ENCODE data around the gene BRAP. TPM values are rescaled to one million over a fixed set of nuclear protein-coding genes. Genes with fewer than 3 reads are reported as not detected.

The BRAP gene
- total and polyA plus RNA-seq, 10 of the 15 experiments (the other 5 are each of a cell fraction or from before 2014, with no cell fraction given), result 2.3 to 28.2 (median 17.8) TPM

DNA sequence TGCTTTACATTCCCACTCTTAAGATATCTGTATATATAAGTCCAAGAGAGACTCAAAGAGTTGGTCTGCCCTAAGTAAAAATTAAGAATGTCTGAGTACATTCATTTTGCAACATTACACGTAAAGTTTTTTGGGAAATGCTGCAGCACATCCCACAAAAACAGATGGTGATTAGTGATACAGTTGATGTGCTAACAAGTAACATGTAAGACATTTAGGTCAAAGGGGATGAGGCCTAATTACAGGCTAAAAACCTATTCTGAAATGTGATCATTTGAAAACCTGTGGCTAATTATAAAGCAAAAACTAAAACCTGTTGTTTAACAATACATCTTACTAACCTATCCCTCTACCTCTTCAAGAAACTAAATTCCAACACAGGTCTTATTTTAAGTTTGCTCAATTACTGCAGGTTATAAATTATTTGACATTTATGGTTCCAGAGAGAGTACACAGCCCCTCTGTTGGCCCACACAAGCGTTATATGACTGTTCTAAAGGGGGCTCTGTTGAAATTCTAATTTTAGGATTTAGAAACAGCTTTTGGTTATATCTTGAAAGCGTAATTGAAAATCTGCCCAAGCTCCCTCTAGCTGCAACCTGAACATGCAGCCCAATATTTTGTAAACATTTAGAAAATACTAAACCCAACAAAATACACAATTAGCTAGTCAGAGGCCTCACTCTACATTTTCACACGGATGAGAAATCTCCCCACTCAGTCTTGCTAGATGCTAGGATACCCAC, 42.9 kb downstream of the BRAP start:
- H3K9me3 ChIP-seq (replicated peaks; ENCODE audit: control insufficient read depth, insufficient read depth, low read length), result no peaks in the 10 kb centered on the region
- no peak overlapping the region for H3K27ac ChIP-seq (ENCODE audit: control insufficient read depth, insufficient read depth)
- H3K9ac ChIP-seq (ENCODE audit: control insufficient read depth, insufficient read depth, low read length), result no peak overlapping the region
- no peak overlapping the region for H3K4me2 ChIP-seq (ENCODE audit: control insufficient read depth, insufficient read depth)
- no peaks in the 10 kb centered on the region for H3K79me2 ChIP-seq (ENCODE audit: control insufficient read depth, insufficient read depth, low read length)
- SMC1A ChIA-PET (ENCODE audit: uncharacterized antibody, unreplicated experiment), result no interaction called here
- intact Hi-C loops (cut with micrococcal nuclease; ENCODE audit: unreplicated experiment) (no loop called here), in situ Hi-C loops (cut with MboI) (no loop called here)
- CTCF ChIA-PET, result no interaction called here
- TF ChIP-seq POLR2A (IDR thresholded peaks at IDR 0.05; ENCODE audit: low read depth, low read length), result no peak
- TF ChIP-seq NRF1 (conservative IDR thresholded peaks at IDR 0.05; ENCODE audit: low read depth, low read length), result no peak
- no peak for TF ChIP-seq TARDBP (IDR thresholded peaks at IDR 0.05; ENCODE audit: borderline replicate concordance)
- no peak for TF ChIP-seq WRNIP1 (IDR thresholded peaks at IDR 0.05; ENCODE audit: borderline replicate concordance, low read depth, low read length)
- no peak for TF ChIP-seq SIN3A (IDR thresholded peaks at IDR 0.05; ENCODE audit: low read depth, low read length)
- TF ChIP-seq IRF4 (IDR thresholded peaks at IDR 0.05; ENCODE audit: low read depth, low read length), result no peak
- TF ChIP-seq STAT1 (conservative IDR thresholded peaks at IDR 0.05), result no peak
- no peak for TF ChIP-seq CREM (IDR thresholded peaks at IDR 0.05; ENCODE audit: low read depth)
- TF ChIP-seq SIX5 (IDR thresholded peaks at IDR 0.05; ENCODE audit: low read depth, low read length, severe bottlenecking), result no peak
- TF ChIP-seq, protein P1, sequence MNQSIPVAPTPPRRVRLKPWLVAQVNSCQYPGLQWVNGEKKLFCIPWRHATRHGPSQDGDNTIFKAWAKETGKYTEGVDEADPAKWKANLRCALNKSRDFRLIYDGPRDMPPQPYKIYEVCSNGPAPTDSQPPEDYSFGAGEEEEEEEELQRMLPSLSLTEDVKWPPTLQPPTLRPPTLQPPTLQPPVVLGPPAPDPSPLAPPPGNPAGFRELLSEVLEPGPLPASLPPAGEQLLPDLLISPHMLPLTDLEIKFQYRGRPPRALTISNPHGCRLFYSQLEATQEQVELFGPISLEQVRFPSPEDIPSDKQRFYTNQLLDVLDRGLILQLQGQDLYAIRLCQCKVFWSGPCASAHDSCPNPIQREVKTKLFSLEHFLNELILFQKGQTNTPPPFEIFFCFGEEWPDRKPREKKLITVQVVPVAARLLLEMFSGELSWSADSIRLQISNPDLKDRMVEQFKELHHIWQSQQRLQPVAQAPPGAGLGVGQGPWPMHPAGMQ (IDR thresholded peaks at IDR 0.05; ENCODE audit: borderline replicate concordance), result no peak
- no peak for TF ChIP-seq PAX5 (IDR thresholded peaks at IDR 0.05; ENCODE audit: borderline replicate concordance, low read depth, low read length)
- TF ChIP-seq DPF2 (IDR thresholded peaks at IDR 0.05), result no peak
- TF ChIP-seq SREBF1 (IDR thresholded peaks at IDR 0.05; ENCODE audit: low read length), result no peak
- no peak for TF ChIP-seq FOXK2 (IDR thresholded peaks at IDR 0.05)
- no peak for TF ChIP-seq ATF7 (IDR thresholded peaks at IDR 0.05; ENCODE audit: low read depth)
- TF ChIP-seq, protein P2, sequence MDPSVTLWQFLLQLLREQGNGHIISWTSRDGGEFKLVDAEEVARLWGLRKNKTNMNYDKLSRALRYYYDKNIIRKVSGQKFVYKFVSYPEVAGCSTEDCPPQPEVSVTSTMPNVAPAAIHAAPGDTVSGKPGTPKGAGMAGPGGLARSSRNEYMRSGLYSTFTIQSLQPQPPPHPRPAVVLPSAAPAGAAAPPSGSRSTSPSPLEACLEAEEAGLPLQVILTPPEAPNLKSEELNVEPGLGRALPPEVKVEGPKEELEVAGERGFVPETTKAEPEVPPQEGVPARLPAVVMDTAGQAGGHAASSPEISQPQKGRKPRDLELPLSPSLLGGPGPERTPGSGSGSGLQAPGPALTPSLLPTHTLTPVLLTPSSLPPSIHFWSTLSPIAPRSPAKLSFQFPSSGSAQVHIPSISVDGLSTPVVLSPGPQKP (IDR thresholded peaks at IDR 0.05; ENCODE audit: low read depth, low read length), result no peak
- 79% methylated on average over 4 of the region's 4 CpGs for WGBS (ENCODE audit: insufficient coverage, insufficient replicate concordance, low lambda C conversion rate, missing lambda C conversion rate)
- ATAC-seq (no peak), FAIRE-seq (no peak), DNase-seq (ENCODE audit: low read depth, low spot score) (no peak)
- no peaks in the 10 kb centered on the region for H3K4me1 ChIP-seq (ENCODE audit: control insufficient read depth, insufficient read depth, low read length)
- H4K20me1 ChIP-seq (ENCODE audit: control insufficient read depth, insufficient read depth), result no peaks in the 10 kb centered on the region
- H3K4me3 ChIP-seq, result no peak overlapping the region
- H2AFZ ChIP-seq (ENCODE audit: control insufficient read depth, low read depth, low read length), result no peak overlapping the region
- RAD21 ChIA-PET (ENCODE audit: unreplicated experiment), result interaction anchor here (0.6 kb wide), 1 partner anchor 182 kb away, joined by 3 read pairs; no protein-coding TSS in a partner anchor
- POLR2A ChIA-PET, result no interaction called here
- H3K36me3 ChIP-seq (ENCODE audit: control insufficient read depth in 2 of 2, insufficient read depth in 2 of 2, low read length in 1 of 2), result peaks cover 9 to 24% of the 10 kb centered on the region in 2 experiments
- BruUV-seq (replicated peaks), result TSS peak; percentile 30
- H3K27me3 ChIP-seq (replicated peaks in 1 of 2; ENCODE audit: control insufficient read depth in 2 of 2, insufficient read depth in 2 of 2, low read length in 1 of 2), result no peaks in the 10 kb centered on the region

Data from GM12878 (cell line).